HL-60 (cell line): ENCODE measurements around the gene CAMK2B.

Experiments used
- POLR2AphosphoS5 ChIP-seq: IDR thresholded peaks from 2 replicates; pipeline ENCODE4 v1.6.1; 2012; ENCODE audit warnings: low read depth
- SPI1 ChIP-seq: IDR thresholded peaks from 2 replicates; pipeline ENCODE4 v1.6.1; 2012; ENCODE audit warnings: low read depth, mild to moderate bottlenecking, borderline replicate concordance
- TF ChIP-seq, protein P1 (sequence below): IDR thresholded peaks from one replicate; pipeline ENCODE4 v1.5.1; 2011; ENCODE audit warnings: low read length, control low read depth, inconsistent platforms; ENCODE audit not compliant: insufficient read depth
- TF ChIP-seq, protein P2 (sequence below): IDR thresholded peaks from 2 replicates; pipeline ENCODE4 v1.6.1; 2012; ENCODE audit warnings: low read depth; ENCODE audit not compliant: insufficient replicate concordance

DNA sequence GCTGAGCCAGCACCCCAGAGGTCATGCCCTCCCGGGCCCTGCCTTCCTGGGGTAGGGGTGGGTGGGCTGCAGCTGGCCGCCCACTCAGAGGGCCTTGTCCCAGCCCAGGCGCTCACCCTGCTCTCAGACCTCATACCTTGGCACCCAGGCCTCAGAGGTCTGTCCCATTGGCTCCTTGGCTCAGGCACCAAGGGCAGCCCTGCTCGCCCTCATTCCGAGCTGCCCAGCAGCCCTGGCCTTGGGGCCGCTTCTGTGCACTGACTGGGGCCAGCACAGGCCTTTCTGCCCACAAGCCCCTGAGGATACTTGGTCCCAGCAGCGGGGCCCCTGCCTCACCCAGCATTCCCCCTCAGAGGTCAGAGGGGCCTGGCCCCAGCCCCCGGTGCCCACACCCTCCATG lies 90.3 kb downstream of the CAMK2B start:
- TF ChIP-seq, protein P1, sequence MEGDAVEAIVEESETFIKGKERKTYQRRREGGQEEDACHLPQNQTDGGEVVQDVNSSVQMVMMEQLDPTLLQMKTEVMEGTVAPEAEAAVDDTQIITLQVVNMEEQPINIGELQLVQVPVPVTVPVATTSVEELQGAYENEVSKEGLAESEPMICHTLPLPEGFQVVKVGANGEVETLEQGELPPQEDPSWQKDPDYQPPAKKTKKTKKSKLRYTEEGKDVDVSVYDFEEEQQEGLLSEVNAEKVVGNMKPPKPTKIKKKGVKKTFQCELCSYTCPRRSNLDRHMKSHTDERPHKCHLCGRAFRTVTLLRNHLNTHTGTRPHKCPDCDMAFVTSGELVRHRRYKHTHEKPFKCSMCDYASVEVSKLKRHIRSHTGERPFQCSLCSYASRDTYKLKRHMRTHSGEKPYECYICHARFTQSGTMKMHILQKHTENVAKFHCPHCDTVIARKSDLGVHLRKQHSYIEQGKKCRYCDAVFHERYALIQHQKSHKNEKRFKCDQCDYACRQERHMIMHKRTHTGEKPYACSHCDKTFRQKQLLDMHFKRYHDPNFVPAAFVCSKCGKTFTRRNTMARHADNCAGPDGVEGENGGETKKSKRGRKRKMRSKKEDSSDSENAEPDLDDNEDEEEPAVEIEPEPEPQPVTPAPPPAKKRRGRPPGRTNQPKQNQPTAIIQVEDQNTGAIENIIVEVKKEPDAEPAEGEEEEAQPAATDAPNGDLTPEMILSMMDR = no peak
- TF ChIP-seq SPI1 (no peak), POLR2AphosphoS5 (no peak)
- TF ChIP-seq, protein P2, sequence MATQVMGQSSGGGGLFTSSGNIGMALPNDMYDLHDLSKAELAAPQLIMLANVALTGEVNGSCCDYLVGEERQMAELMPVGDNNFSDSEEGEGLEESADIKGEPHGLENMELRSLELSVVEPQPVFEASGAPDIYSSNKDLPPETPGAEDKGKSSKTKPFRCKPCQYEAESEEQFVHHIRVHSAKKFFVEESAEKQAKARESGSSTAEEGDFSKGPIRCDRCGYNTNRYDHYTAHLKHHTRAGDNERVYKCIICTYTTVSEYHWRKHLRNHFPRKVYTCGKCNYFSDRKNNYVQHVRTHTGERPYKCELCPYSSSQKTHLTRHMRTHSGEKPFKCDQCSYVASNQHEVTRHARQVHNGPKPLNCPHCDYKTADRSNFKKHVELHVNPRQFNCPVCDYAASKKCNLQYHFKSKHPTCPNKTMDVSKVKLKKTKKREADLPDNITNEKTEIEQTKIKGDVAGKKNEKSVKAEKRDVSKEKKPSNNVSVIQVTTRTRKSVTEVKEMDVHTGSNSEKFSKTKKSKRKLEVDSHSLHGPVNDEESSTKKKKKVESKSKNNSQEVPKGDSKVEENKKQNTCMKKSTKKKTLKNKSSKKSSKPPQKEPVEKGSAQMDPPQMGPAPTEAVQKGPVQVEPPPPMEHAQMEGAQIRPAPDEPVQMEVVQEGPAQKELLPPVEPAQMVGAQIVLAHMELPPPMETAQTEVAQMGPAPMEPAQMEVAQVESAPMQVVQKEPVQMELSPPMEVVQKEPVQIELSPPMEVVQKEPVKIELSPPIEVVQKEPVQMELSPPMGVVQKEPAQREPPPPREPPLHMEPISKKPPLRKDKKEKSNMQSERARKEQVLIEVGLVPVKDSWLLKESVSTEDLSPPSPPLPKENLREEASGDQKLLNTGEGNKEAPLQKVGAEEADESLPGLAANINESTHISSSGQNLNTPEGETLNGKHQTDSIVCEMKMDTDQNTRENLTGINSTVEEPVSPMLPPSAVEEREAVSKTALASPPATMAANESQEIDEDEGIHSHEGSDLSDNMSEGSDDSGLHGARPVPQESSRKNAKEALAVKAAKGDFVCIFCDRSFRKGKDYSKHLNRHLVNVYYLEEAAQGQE = no peak
